Stimulated activated naive B cell treated with anti-CD40 and anti-IgM and Interleukin-4, amounts not matched to agents 10 μg/mL and 1 μg/mL and 100 μg/mL, for 72 hours (primary cell): ENCODE data around the gene CFDP1.
A peak's percentile ranks its signal among the peaks of the same experiment; 100 is the strongest.

Source experiments
- ATAC-seq, 2 donors: fragments of 150-1000 bp; cut with Tn5 transposase; replicated peaks; 2 replicates each; pipeline ENCODE4 v1.10.0; 2021; ENCODE audit warnings: moderate library complexity in 1 of 2
- DNase-seq: peaks from one replicate; pipeline ENCODE4 v3.0.0; 2021
- H3K27ac Mint-ChIP-seq: one replicate; pipeline ENCODE4 v1.8.0; 2022; ENCODE audit warnings: mild to moderate bottlenecking, mixed read lengths
- H3K27me3 Mint-ChIP-seq, 2 donors: one replicate each; pipeline ENCODE4 v1.8.0; 2022; ENCODE audit warnings: mixed read lengths in 2 of 2
- H3K36me3 Mint-ChIP-seq, 2 donors: one replicate each; pipeline ENCODE4 v1.8.0; 2022; ENCODE audit warnings: mixed read lengths in 2 of 2, mild to moderate bottlenecking in 1 of 2
- H3K4me1 Mint-ChIP-seq, 2 donors: one replicate each; pipeline ENCODE4 v1.8.0; 2022; ENCODE audit warnings: mixed read lengths in 2 of 2, mild to moderate bottlenecking in 1 of 2
- H3K4me3 Mint-ChIP-seq, 2 donors: one replicate each; pipeline ENCODE4 v1.8.0; 2022; ENCODE audit warnings: mild to moderate bottlenecking in 2 of 2, mixed read lengths in 2 of 2, moderate library complexity in 1 of 2
- H3K9me3 Mint-ChIP-seq, 2 donors: one replicate each; pipeline ENCODE4 v1.8.0; 2022; ENCODE audit warnings: mixed read lengths in 2 of 2, mild to moderate bottlenecking in 1 of 2

The CFDP1 gene

GRCh38 chr16:75345711-75346110, 87.6 kb downstream of the CFDP1 start:
- no peak overlapping the region for H3K4me3 Mint-ChIP-seq
- no peak overlapping the region for H3K27ac Mint-ChIP-seq
- ATAC-seq, result no peak
- peaks cover 50 to 59% of the 10 kb centered on the region in 2 donors for H3K27me3 Mint-ChIP-seq
- DNase-seq, result no peak
- peaks cover 54 to 64% of the 10 kb centered on the region in 2 donors for H3K36me3 Mint-ChIP-seq
- H3K4me1 Mint-ChIP-seq, result no peaks in the 10 kb centered on the region
- H3K9me3 Mint-ChIP-seq, result peaks cover 0 to 3% of the 10 kb centered on the region in 2 donors

- Mint-ChIP-seq H3K27me3 (peaks cover 61 to 69% of the 10 kb centered on the region in 2 donors), H3K9me3 (no peaks in the 10 kb centered on the region), H3K27ac (no peak overlapping the region), H3K36me3 (peaks cover 52 to 69% of the 10 kb centered on the region in 2 donors), H3K4me3 (no peak overlapping the region), H3K4me1 (no peaks in the 10 kb centered on the region)
- no peak for DNase-seq
- ATAC-seq, result no peak
Observed at GRCh38 chr16:75343941-75344340, 89.4 kb downstream of the CFDP1 start.

DNA sequence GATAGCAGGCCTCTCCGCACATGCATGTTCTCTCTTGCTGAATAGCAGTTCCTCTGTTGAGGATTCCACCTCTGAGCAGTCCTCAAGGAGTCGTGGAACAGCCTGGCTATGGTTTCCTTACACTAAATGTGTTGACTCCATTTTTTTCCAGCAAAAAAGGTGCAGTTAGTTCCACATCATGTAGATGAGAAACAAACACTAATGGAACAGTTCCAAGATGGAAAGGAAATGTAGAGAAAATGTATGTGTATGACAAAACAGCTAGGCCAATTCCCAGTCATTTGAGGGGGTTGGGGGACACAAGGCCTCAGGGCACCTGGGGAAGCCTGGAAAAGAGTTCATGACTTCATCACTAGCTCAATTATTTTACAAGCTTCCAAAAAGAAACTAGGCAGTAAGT, 90.0 kb downstream of the CFDP1 start:
- no peaks in the 10 kb centered on the region for H3K9me3 Mint-ChIP-seq
- ATAC-seq (no peak), DNase-seq (no peak)
- no peak overlapping the region for H3K27ac Mint-ChIP-seq
- H3K36me3 Mint-ChIP-seq, result peaks cover 51 to 75% of the 10 kb centered on the region in 2 donors
- H3K4me3 Mint-ChIP-seq, result no peak overlapping the region
- no peaks in the 10 kb centered on the region for H3K4me1 Mint-ChIP-seq
- peaks cover 67 to 75% of the 10 kb centered on the region in 2 donors for H3K27me3 Mint-ChIP-seq

GRCh38 chr16:75342308-75342811, 90.9 kb downstream of the CFDP1 start:
- Mint-ChIP-seq H3K27me3 (peaks cover 71 to 85% of the 10 kb centered on the region in 2 donors), H3K4me3 (no peak overlapping the region), H3K4me1 (peaks cover 2 to 5% of the 10 kb centered on the region in 2 donors), H3K9me3 (peaks cover 0 to 1% of the 10 kb centered on the region in 2 donors), H3K36me3 (peaks cover 58 to 79% of the 10 kb centered on the region in 2 donors), H3K27ac (no peak overlapping the region)
- no peak for ATAC-seq
- DNase-seq, result no peak

GRCh38 chr16:75341564-75342307, 91.6 kb downstream of the CFDP1 start:
- H3K4me3 Mint-ChIP-seq, result no peak overlapping the region
- ATAC-seq (no peak), DNase-seq (no peak)
- peaks cover 0 to 1% of the 10 kb centered on the region in 2 donors for H3K9me3 Mint-ChIP-seq
- peaks cover 76 to 91% of the 10 kb centered on the region in 2 donors for H3K27me3 Mint-ChIP-seq
- H3K36me3 Mint-ChIP-seq, result peaks cover 62 to 83% of the 10 kb centered on the region in 2 donors
- no peak overlapping the region for H3K27ac Mint-ChIP-seq
- H3K4me1 Mint-ChIP-seq, result peaks cover 2 to 5% of the 10 kb centered on the region in 2 donors

- DNase-seq (no peak), ATAC-seq (no peak)
- Mint-ChIP-seq H3K4me3 (no peak overlapping the region), H3K27ac (no peak overlapping the region), H3K36me3 (peaks cover 56 to 80% of the 10 kb centered on the region in 2 donors), H3K9me3 (peaks cover 0 to 1% of the 10 kb centered on the region in 2 donors), H3K4me1 (peaks cover 2 to 5% of the 10 kb centered on the region in 2 donors), H3K27me3 (peaks cover 81 to 95% of the 10 kb centered on the region in 2 donors)
Observed at GRCh38 chr16:75340741-75341491, 92.4 kb downstream of the CFDP1 start.

GRCh38 chr16:75337430-75337829, 95.9 kb downstream of the CFDP1 start:
- DNase-seq, result no peak
- Mint-ChIP-seq H3K27me3 (peaks cover 73 to 77% of the 10 kb centered on the region in 2 donors), H3K27ac (no peak overlapping the region), H3K36me3 (peaks cover 43 to 63% of the 10 kb centered on the region in 2 donors), H3K4me1 (peaks cover 16 to 25% of the 10 kb centered on the region in 2 donors), H3K4me3 (no peak overlapping the region), H3K9me3 (peaks cover 0 to 1% of the 10 kb centered on the region in 2 donors)
- ATAC-seq, result no peak

DNA sequence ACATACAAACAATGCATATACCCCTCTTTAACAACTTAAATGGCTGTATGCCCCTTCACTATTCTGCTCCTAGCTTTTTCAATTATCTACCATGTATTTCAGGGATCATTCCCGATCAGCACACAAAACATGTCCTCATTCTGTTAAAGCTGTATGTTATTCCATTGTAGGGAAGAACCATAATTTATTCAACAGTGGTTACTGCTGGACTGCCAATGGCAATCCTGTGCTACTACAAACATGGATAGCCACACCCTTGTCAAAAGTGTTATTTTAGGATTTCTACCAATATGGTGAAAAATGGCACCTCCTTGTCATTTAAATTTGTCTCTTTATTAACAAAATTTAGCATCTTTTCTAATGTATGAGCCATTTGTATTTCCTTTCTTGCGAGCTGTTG, 96.8 kb downstream of the CFDP1 start:
- Mint-ChIP-seq H3K9me3 (peaks cover 0 to 1% of the 10 kb centered on the region in 2 donors), H3K27ac (no peak overlapping the region), H3K27me3 (peaks cover 68 to 70% of the 10 kb centered on the region in 2 donors), H3K36me3 (peaks cover 37 to 62% of the 10 kb centered on the region in 2 donors), H3K4me3 (no peak overlapping the region), H3K4me1 (peaks cover 16 to 25% of the 10 kb centered on the region in 2 donors)
- ATAC-seq (no peak), DNase-seq (no peak)

GRCh38 chr16:75333721-75334163, 99.6 kb downstream of the CFDP1 start:
- DNase-seq (no peak), ATAC-seq (peak; percentile 60 to 64)
- H3K4me3 Mint-ChIP-seq, result no peak overlapping the region
- peaks cover 0 to 1% of the 10 kb centered on the region in 2 donors for H3K9me3 Mint-ChIP-seq
- peaks cover 57 to 60% of the 10 kb centered on the region in 2 donors for H3K27me3 Mint-ChIP-seq
- peaks cover 30 to 55% of the 10 kb centered on the region in 2 donors for H3K36me3 Mint-ChIP-seq
- peaks cover 16 to 25% of the 10 kb centered on the region in 2 donors for H3K4me1 Mint-ChIP-seq
- no peak overlapping the region for H3K27ac Mint-ChIP-seq

DNA sequence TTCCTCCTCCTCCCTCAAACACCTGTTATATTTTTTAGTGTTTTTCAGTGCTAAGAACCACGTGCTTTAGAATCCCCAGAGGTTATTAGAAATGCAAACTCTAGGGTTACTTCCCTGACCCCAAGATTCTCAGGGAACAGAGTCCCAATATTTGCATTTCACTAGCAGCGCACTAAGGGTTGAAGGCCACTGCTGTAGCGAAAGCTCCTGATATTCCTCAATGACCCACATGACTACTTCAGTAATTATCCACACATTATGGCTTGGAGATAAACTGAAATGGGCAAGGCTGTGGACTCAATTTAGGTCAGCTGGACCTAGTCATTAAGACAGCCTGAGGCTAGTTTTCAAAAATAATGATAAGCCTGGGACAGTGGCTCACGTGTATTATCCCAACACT, 103.4 kb downstream of the CFDP1 start:
- Mint-ChIP-seq H3K27ac (no peak overlapping the region), H3K4me1 (peaks cover 17 to 24% of the 10 kb centered on the region in 2 donors), H3K9me3 (no peaks in the 10 kb centered on the region), H3K4me3 (no peak overlapping the region), H3K27me3 (peaks cover 52 to 58% of the 10 kb centered on the region in 2 donors), H3K36me3 (peaks cover 30 to 56% of the 10 kb centered on the region in 2 donors)
- ATAC-seq (no peak), DNase-seq (no peak)

- peaks cover 51 to 53% of the 10 kb centered on the region in 2 donors for H3K27me3 Mint-ChIP-seq
- DNase-seq (no peak), ATAC-seq (no peak)
- no peak overlapping the region for H3K27ac Mint-ChIP-seq
- no peaks in the 10 kb centered on the region for H3K9me3 Mint-ChIP-seq
- H3K36me3 Mint-ChIP-seq, result peaks cover 28 to 56% of the 10 kb centered on the region in 2 donors
- H3K4me1 Mint-ChIP-seq, result peaks cover 7 to 11% of the 10 kb centered on the region in 2 donors
- H3K4me3 Mint-ChIP-seq, result no peak overlapping the region
Observed at GRCh38 chr16:75326333-75326732, 107.0 kb downstream of the CFDP1 start.

- H3K27ac Mint-ChIP-seq, result no peak overlapping the region
Observed at GRCh38 chr16:75323933-75324332, 109.4 kb downstream of the CFDP1 start.

GRCh38 chr16:75323198-75323597, 110.1 kb downstream of the CFDP1 start:
- Mint-ChIP-seq H3K4me3 (no peak overlapping the region), H3K36me3 (peaks cover 29 to 46% of the 10 kb centered on the region in 2 donors), H3K4me1 (peaks cover 21 to 31% of the 10 kb centered on the region in 2 donors), H3K9me3 (no peaks in the 10 kb centered on the region), H3K27me3 (peaks cover 51 to 52% of the 10 kb centered on the region in 2 donors), H3K27ac (no peak overlapping the region)
- DNase-seq (no peak), ATAC-seq (no peak)

More at GRCh38 chr16:75323933-75324332, 109.4 kb downstream of the CFDP1 start:
- ATAC-seq, result no peak
- Mint-ChIP-seq H3K4me1 (peaks cover 21 to 31% of the 10 kb centered on the region in 2 donors), H3K27me3 (peaks cover 52% of the 10 kb centered on the region in 2 donors), H3K9me3 (no peaks in the 10 kb centered on the region), H3K36me3 (peaks cover 29 to 47% of the 10 kb centered on the region in 2 donors), H3K4me3 (no peak overlapping the region)
- DNase-seq, result no peak

DNA sequence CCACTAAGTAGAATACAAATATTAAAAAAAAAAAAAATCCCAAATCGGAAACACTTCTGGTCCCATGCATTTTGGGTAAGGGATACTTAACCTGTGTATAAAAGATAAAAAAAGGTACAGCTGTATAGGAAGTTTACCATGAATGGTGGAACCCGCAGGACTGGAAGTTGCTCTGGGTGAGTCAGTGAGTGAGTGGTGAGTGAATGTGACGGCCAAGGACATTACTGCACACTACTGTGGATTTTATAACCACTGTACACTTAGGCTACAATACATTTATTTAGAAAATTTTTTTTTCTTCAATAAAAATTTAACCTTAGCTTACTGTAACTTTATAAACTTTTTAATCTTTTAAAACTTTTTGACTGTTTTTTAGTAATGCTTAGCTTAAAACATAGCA, 110.6 kb downstream of the CFDP1 start:
- peaks cover 47 to 48% of the 10 kb centered on the region in 2 donors for H3K27me3 Mint-ChIP-seq

More for the DNA sequence above, 110.6 kb downstream of the CFDP1 start:
- Mint-ChIP-seq H3K9me3 (no peaks in the 10 kb centered on the region), H3K27ac (no peak overlapping the region), H3K36me3 (peaks cover 30 to 47% of the 10 kb centered on the region in 2 donors), H3K4me3 (no peak overlapping the region), H3K4me1 (peaks cover 24 to 31% of the 10 kb centered on the region in 2 donors)
- ATAC-seq (no peak), DNase-seq (no peak)
